Upper lobe of right lung (tissue), 1 donor: Measurements from ENCODE around the gene CEP19. TPM values are rescaled to one million over a fixed set of nuclear protein-coding genes. Genes with fewer than 3 reads are reported as not detected.

ENCODE experiments used
- ATAC-seq: fragments of 200-7000 bp; cut with Tn5 transposase; one replicate; pipeline ENCODE4 v1.9.1; 2020; ENCODE audit warnings: mild to moderate bottlenecking, moderate library complexity
- DNase-seq: peaks from one replicate; pipeline ENCODE4 v3.0.0-alpha.2; 2020
- H3K27ac ChIP-seq: fragments of 200-600 bp; one replicate; pipeline ENCODE4 v1.8.0; 2022
- H3K27me3 ChIP-seq: fragments of 200-600 bp; one replicate; pipeline ENCODE4 v1.8.0; 2022; ENCODE audit warnings: mild to moderate bottlenecking
- H3K36me3 ChIP-seq: fragments of 200-600 bp; one replicate; pipeline ENCODE4 v1.8.0; 2022
- H3K4me1 ChIP-seq: fragments of 200-600 bp; one replicate; pipeline ENCODE4 v1.8.0; 2022
- H3K4me3 ChIP-seq: fragments of 200-600 bp; one replicate; pipeline ENCODE4 v1.8.0; 2022; ENCODE audit warnings: mild to moderate bottlenecking
- H3K9me3 ChIP-seq: fragments of 200-600 bp; one replicate; pipeline ENCODE4 v1.8.0; 2022
- intact Hi-C: fragments of 100-400 bp; cut with DNase I; formaldehyde crosslinking; loops from one replicate; pipeline ENCODE4 v1.11.0; 2022
- total RNA-seq: library from RNA; stranded (reverse); fragmentation: NEBNext Ultra II Directional; extraction: Animal tissue kit (Norgen Biotek cat#: 25700); gene quantifications from one replicate; pipeline ENCODE4 v1.2.1, GENCODE V29; 2021
- TF ChIP-seq, protein P1 (sequence below): fragments of 200-600 bp; IDR thresholded peaks from one replicate; pipeline ENCODE4 v1.8.0; 2022; ENCODE audit warnings: antibody characterized with exemption
- donor health status: DM: no; HTN: yes; CAD: no; lungs with severe emphysema.

CEP19 gene
- total RNA-seq, 1 donor from 2014 or later = 1.6 TPM

DNA sequence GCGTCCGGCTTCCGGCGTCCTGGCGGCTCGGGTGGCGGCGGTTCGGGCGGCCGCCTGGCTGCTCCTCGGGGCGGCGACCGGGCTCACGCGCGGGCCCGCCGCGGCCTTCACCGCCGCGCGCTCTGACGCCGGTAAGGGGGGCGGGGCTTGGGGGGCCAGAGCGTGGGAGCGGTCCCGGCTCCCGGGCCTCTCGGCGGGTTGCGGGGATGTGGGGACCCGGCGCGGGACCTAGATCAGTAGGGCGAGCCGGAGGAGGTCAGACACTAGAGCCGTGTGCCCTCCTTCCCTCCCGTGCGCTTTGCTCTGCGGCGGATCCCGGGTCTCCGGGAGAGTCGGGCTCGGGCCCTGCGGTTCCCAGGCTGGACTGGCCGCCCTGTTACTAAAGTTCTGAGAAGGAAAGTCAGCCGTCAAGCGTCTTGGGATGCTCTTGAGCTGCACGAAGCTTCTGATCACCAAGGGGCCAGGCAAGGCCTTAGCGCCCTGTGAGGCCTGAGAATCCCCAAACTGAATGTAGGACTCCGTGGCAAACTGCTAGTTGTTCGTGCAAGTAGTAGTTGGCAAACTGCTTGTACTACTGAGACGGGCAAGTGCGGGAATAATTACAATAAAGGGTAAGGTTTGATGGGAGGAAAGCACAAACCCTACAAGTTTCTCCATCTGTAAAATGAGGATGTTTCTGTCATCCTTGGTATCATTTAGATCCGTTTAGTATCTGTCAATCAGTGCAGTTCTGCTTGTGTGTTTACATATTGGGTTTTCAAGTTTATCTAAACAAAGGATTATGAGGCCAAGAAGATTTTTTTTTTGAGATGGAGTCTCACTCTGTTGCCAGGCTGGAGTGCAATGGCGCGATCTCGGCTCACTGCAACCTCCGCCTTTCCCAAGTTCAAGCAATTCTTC lies 714 bp upstream of the CEP19 start:
- Histone ChIP-seq H3K9me3 (no peaks in the 10 kb centered on the region), H3K4me3 (peak overlapping the region; percentile 91), H3K36me3 (no peaks in the 10 kb centered on the region), H3K4me1 (peaks cover 14% of the 10 kb centered on the region), H3K27ac (peak overlapping the region; percentile 92), H3K27me3 (no peaks in the 10 kb centered on the region)
- TF ChIP-seq, protein P1, sequence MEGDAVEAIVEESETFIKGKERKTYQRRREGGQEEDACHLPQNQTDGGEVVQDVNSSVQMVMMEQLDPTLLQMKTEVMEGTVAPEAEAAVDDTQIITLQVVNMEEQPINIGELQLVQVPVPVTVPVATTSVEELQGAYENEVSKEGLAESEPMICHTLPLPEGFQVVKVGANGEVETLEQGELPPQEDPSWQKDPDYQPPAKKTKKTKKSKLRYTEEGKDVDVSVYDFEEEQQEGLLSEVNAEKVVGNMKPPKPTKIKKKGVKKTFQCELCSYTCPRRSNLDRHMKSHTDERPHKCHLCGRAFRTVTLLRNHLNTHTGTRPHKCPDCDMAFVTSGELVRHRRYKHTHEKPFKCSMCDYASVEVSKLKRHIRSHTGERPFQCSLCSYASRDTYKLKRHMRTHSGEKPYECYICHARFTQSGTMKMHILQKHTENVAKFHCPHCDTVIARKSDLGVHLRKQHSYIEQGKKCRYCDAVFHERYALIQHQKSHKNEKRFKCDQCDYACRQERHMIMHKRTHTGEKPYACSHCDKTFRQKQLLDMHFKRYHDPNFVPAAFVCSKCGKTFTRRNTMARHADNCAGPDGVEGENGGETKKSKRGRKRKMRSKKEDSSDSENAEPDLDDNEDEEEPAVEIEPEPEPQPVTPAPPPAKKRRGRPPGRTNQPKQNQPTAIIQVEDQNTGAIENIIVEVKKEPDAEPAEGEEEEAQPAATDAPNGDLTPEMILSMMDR = no peak
- ATAC-seq = peak; percentile 91
- intact Hi-C loops = no loop called here
- DNase-seq = peak; percentile 89

- no peaks in the 10 kb centered on the region for H3K9me3 ChIP-seq
- TF ChIP-seq, protein P1 = no peak
- DNase-seq (no peak), ATAC-seq (no peak)
- no peaks in the 10 kb centered on the region for H3K36me3 ChIP-seq
- H3K4me3 ChIP-seq = no peak overlapping the region
- intact Hi-C loops = no loop called here
- no peak overlapping the region for H3K27ac ChIP-seq
- H3K27me3 ChIP-seq = no peaks in the 10 kb centered on the region
- peaks cover 11% of the 10 kb centered on the region for H3K4me1 ChIP-seq
Measured at GRCh38 chr3:196708467-196708866, 3.6 kb downstream of the CEP19 start.

- Histone ChIP-seq H3K9me3 (no peaks in the 10 kb centered on the region), H3K4me3 (no peak overlapping the region), H3K4me1 (peaks cover 7% of the 10 kb centered on the region), H3K36me3 (no peaks in the 10 kb centered on the region), H3K27ac (no peak overlapping the region), H3K27me3 (no peaks in the 10 kb centered on the region)
- intact Hi-C loops = no loop called here
- ATAC-seq (no peak), DNase-seq (no peak)
- TF ChIP-seq, protein P1 = no peak
Measured at GRCh38 chr3:196707566-196707965, 4.5 kb downstream of the CEP19 start.

- Histone ChIP-seq H3K27me3 (no peaks in the 10 kb centered on the region), H3K9me3 (no peaks in the 10 kb centered on the region), H3K27ac (no peak overlapping the region), H3K4me3 (no peak overlapping the region), H3K4me1 (peaks cover 7% of the 10 kb centered on the region), H3K36me3 (no peaks in the 10 kb centered on the region)
- DNase-seq (no peak), ATAC-seq (no peak)
- intact Hi-C loops = no loop called here
- TF ChIP-seq, protein P1 = no peak
Measured at GRCh38 chr3:196706731-196707130, 5.3 kb downstream of the CEP19 start.

DNA sequence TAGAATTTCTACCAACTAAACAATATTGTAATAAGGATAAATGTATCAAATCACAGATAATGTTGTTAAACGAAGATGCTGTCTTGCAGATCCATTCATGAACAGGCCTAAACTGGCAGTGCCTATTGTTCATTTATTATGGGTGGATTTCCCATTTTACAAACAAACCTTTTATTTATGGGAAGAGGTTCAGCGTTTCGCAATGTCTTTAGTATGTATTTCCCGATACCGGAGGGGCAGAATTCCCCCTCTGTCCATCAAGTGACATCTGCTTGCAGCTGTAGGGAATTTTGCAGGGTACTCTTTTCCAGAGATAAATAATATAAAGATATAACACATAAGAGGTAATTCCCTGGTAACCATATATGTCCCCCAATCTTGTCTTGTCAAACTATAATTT lies 5.7 kb downstream of the CEP19 start:
- H3K27me3 ChIP-seq = no peaks in the 10 kb centered on the region
- ATAC-seq (no peak), DNase-seq (no peak)
- TF ChIP-seq, protein P1 = no peak
- intact Hi-C loops = no loop called here
- peaks cover 5% of the 10 kb centered on the region for H3K4me1 ChIP-seq
- no peak overlapping the region for H3K27ac ChIP-seq
- no peaks in the 10 kb centered on the region for H3K9me3 ChIP-seq
- no peaks in the 10 kb centered on the region for H3K36me3 ChIP-seq
- H3K4me3 ChIP-seq = no peak overlapping the region
